ENCODE data around the gene ST6GALNAC1.

Gene ST6GALNAC1

GRCh38 chr17:76675648-76676047, 32.1 kb upstream of the ST6GALNAC1 start:
- H3K9me2 ChIP-seq (replicated peaks; ENCODE audit: insufficient read depth, low read length) = no peaks in the 10 kb centered on the region
- H3K27me3 ChIP-seq (ENCODE audit: low read length) = no peaks in the 10 kb centered on the region
- H2AFZ ChIP-seq (ENCODE audit: low read depth, low read length, severe bottlenecking) = no peak overlapping the region
- no peak overlapping the region for H3K9ac ChIP-seq (ENCODE audit: low read length)
- no peaks in the 10 kb centered on the region for H3K9me3 ChIP-seq (ENCODE audit: insufficient read depth, low read length)
- no peak overlapping the region for H3K4me3 ChIP-seq (ENCODE audit: insufficient read depth, low read length, poor library complexity, severe bottlenecking)
- TF ChIP-seq EZH2phosphoT487 (conservative IDR thresholded peaks at IDR 0.05; ENCODE audit: low read length) (no peak), CTCF (IDR thresholded peaks at IDR 0.05; ENCODE audit: insufficient read depth, low read length, poor library complexity, severe bottlenecking) (no peak)
- H3K36me3 ChIP-seq (ENCODE audit: low read length) = no peaks in the 10 kb centered on the region
- H3K4me2 ChIP-seq (ENCODE audit: low read depth, low read length, poor library complexity, severe bottlenecking) = no peak overlapping the region
- H3K27ac ChIP-seq (ENCODE audit: low read depth, low read length) = no peak overlapping the region
- no peaks in the 10 kb centered on the region for H4K20me1 ChIP-seq (ENCODE audit: low read depth, low read length)
- no peaks in the 10 kb centered on the region for H3K79me2 ChIP-seq (ENCODE audit: insufficient read depth, low read length)
- no peaks in the 10 kb centered on the region for H3F3A ChIP-seq (ENCODE audit: insufficient read depth)

DNA sequence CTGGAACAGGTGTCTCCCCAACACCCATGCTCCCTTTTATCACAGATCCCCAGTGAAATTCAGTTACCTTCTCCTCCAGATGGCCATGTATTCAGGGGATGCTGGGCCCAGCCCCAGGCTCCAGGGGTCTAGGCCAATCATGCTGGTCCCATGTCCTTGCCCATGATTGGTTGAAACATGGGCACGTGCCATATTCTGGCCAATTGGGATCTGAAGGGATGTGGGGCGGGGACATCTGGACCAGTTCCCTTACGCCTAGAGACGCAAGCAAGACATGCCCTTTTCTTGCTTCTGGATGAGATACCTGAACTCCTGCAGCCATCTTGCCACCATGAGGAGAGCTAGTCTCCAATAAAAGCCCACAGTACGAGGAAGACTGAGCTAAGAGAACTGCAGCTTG, 31.0 kb upstream of the ST6GALNAC1 start:
- Histone ChIP-seq H3K27me3 (ENCODE audit: low read length) (no peaks in the 10 kb centered on the region), H3K4me2 (ENCODE audit: low read depth, low read length, poor library complexity, severe bottlenecking) (no peak overlapping the region), H2AFZ (ENCODE audit: low read depth, low read length, severe bottlenecking) (no peak overlapping the region), H3K27ac (ENCODE audit: low read depth, low read length) (no peak overlapping the region), H3F3A (ENCODE audit: insufficient read depth) (no peaks in the 10 kb centered on the region), H3K9me3 (ENCODE audit: insufficient read depth, low read length) (no peaks in the 10 kb centered on the region), H3K79me2 (ENCODE audit: insufficient read depth, low read length) (no peaks in the 10 kb centered on the region), H3K36me3 (ENCODE audit: low read length) (no peaks in the 10 kb centered on the region), H3K9me2 (replicated peaks; ENCODE audit: insufficient read depth, low read length) (no peaks in the 10 kb centered on the region), H3K4me3 (ENCODE audit: insufficient read depth, low read length, poor library complexity, severe bottlenecking) (no peak overlapping the region), H3K9ac (ENCODE audit: low read length) (no peak overlapping the region), H4K20me1 (ENCODE audit: low read depth, low read length) (no peaks in the 10 kb centered on the region)
- no peak for TF ChIP-seq CTCF (IDR thresholded peaks at IDR 0.05; ENCODE audit: insufficient read depth, low read length, poor library complexity, severe bottlenecking)
- no peak for TF ChIP-seq EZH2phosphoT487 (conservative IDR thresholded peaks at IDR 0.05; ENCODE audit: low read length)

DNA sequence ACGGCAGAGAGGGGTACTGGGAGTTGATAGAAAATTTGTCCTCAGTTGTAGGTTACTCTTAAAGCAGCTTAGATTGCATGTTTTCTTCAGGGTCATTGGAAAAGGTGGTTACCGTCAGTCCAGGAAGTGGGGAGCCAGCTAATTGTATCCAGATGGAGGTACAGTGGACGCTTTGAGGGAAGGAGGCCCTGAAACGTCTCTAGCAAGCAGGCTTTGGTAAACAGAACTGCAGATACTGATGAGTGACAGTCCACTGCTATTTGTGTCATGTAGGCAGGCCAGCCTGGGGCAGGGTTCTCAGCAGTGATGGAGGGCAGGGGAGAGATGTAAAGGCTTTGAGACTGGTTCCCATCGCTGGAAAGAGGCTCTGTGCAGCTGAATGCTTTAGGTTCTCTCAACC, 30.2 kb upstream of the ST6GALNAC1 start:
- H3K4me2 ChIP-seq (ENCODE audit: low read depth, low read length, poor library complexity, severe bottlenecking) = no peak overlapping the region
- TF ChIP-seq CTCF (IDR thresholded peaks at IDR 0.05; ENCODE audit: insufficient read depth, low read length, poor library complexity, severe bottlenecking) (no peak), EZH2phosphoT487 (conservative IDR thresholded peaks at IDR 0.05; ENCODE audit: low read length) (no peak)

More for the DNA sequence above, 30.2 kb upstream of the ST6GALNAC1 start:
- no peaks in the 10 kb centered on the region for H3K36me3 ChIP-seq (ENCODE audit: low read length)
- H3K27me3 ChIP-seq (ENCODE audit: low read length) = no peaks in the 10 kb centered on the region
- H3K4me3 ChIP-seq (ENCODE audit: insufficient read depth, low read length, poor library complexity, severe bottlenecking) = no peak overlapping the region
- no peak overlapping the region for H2AFZ ChIP-seq (ENCODE audit: low read depth, low read length, severe bottlenecking)
- H3K27ac ChIP-seq (ENCODE audit: low read depth, low read length) = no peak overlapping the region
- H3K9me3 ChIP-seq (ENCODE audit: insufficient read depth, low read length) = no peaks in the 10 kb centered on the region
- no peaks in the 10 kb centered on the region for H3K9me2 ChIP-seq (replicated peaks; ENCODE audit: insufficient read depth, low read length)
- H3K79me2 ChIP-seq (ENCODE audit: insufficient read depth, low read length) = no peaks in the 10 kb centered on the region
- H3K9ac ChIP-seq (ENCODE audit: low read length) = no peak overlapping the region
- H4K20me1 ChIP-seq (ENCODE audit: low read depth, low read length) = no peaks in the 10 kb centered on the region
- no peaks in the 10 kb centered on the region for H3F3A ChIP-seq (ENCODE audit: insufficient read depth)
